OCI-LY1 (cell line): ENCODE measurements around the gene ARSH.

ENCODE experiments used
- EZH2 ChIP-seq: fragments of 200-600 bp; sonication (generic), shearing (Covaris generic); IDR thresholded peaks from 2 replicates; pipeline ENCODE4 v1.8.0; 2017; ENCODE audit warnings: borderline replicate concordance, mixed run types, mild to moderate bottlenecking, antibody characterized with exemption, low read length, moderate library complexity, mixed read lengths
- TF ChIP-seq, protein P1 (sequence below): fragments of 200-600 bp; sonication (generic), shearing (Covaris generic); IDR thresholded peaks from 2 replicates; pipeline ENCODE4 v1.5.1; 2017; ENCODE audit warnings: mild to moderate bottlenecking, antibody characterized with exemption, low read length, moderate library complexity, mixed read lengths

DNA sequence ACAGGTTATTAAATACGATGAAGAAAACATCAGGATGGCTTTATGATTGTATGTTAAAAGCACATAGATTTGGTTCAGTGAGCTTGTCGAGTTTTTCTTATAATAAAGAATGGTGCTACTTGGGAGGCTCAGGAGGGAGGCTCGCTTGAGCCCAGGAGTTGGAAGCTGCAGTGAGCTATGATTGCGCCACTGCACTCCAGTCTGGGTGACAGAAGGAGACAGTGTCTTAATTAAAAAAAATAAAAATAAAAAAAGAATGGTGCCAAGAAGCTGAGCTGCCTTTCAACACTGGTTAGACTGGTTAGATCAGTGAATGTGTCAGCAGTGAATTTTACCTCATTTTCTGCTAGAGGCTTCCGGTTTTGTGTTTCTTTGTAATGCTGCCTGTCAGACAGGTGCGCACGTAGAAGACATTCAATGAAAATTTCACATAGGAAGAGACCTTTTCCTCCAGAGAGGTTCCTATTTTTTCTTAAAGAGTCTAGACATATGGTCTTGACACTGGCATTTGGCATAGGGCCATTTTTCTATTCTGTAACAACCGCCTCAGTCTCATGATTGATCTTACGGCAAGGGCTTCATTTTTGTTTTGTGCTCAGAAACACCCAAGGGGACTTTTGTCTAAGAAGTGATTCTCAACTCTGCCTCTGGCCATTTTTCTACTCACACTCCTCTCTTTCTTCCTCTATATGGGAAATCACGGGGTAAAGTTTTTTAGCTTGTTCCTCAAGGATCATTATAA lies 19.9 kb downstream of the ARSH start:
- TF ChIP-seq, protein P1, sequence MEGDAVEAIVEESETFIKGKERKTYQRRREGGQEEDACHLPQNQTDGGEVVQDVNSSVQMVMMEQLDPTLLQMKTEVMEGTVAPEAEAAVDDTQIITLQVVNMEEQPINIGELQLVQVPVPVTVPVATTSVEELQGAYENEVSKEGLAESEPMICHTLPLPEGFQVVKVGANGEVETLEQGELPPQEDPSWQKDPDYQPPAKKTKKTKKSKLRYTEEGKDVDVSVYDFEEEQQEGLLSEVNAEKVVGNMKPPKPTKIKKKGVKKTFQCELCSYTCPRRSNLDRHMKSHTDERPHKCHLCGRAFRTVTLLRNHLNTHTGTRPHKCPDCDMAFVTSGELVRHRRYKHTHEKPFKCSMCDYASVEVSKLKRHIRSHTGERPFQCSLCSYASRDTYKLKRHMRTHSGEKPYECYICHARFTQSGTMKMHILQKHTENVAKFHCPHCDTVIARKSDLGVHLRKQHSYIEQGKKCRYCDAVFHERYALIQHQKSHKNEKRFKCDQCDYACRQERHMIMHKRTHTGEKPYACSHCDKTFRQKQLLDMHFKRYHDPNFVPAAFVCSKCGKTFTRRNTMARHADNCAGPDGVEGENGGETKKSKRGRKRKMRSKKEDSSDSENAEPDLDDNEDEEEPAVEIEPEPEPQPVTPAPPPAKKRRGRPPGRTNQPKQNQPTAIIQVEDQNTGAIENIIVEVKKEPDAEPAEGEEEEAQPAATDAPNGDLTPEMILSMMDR, result no peak
- TF ChIP-seq EZH2, result no peak
